Endothelial cell (in vitro differentiated cells): Measurements from ENCODE around the gene ATF7. TPM values are rescaled to one million over a fixed set of nuclear protein-coding genes. Genes with fewer than 3 reads are reported as not detected.
A peak's percentile ranks its signal among the peaks of the same experiment; 100 is the strongest.
"Not testable (repeated sequence)": the region's sequence is repeated elsewhere in the genome, so short reads cannot be mapped to it uniquely, and the experiment has no call there.

Source experiments
- DNase-seq: peaks from one replicate; pipeline ENCODE4 v3.0.0; 2021; ENCODE audit warnings: low spot score
- H3K27ac Mint-ChIP-seq: one replicate; pipeline ENCODE4 v1.8.0; 2021; ENCODE audit warnings: mixed read lengths, inconsistent platforms; ENCODE audit not compliant: unreplicated experiment
- H3K27me3 Mint-ChIP-seq: one replicate; pipeline ENCODE4 v1.8.0; 2021; ENCODE audit warnings: mild to moderate bottlenecking, moderate library complexity, mixed read lengths, inconsistent platforms; ENCODE audit not compliant: unreplicated experiment
- H3K36me3 Mint-ChIP-seq: one replicate; pipeline ENCODE4 v1.8.0; 2021; ENCODE audit warnings: mild to moderate bottlenecking, low read depth, mixed read lengths, inconsistent platforms; ENCODE audit not compliant: unreplicated experiment
- H3K4me1 Mint-ChIP-seq: one replicate; pipeline ENCODE4 v1.8.0; 2021; ENCODE audit warnings: mild to moderate bottlenecking, mixed read lengths, inconsistent platforms; ENCODE audit not compliant: unreplicated experiment
- H3K4me3 Mint-ChIP-seq: one replicate; pipeline ENCODE4 v1.8.0; 2021; ENCODE audit warnings: mild to moderate bottlenecking, mixed read lengths, inconsistent platforms; ENCODE audit not compliant: unreplicated experiment
- H3K9me3 Mint-ChIP-seq: one replicate; pipeline ENCODE4 v1.8.0; 2021; ENCODE audit warnings: mixed read lengths, inconsistent platforms; ENCODE audit not compliant: unreplicated experiment
- total RNA-seq: library from RNA; stranded (reverse); fragmentation: NEBNext Ultra II Directional; extraction: Animal tissue kit (Norgen Biotek cat#: 25700); gene quantifications from one replicate; pipeline ENCODE4 v1.2.1, GENCODE V29; 2021; ENCODE audit not compliant: unreplicated experiment
- TF ChIP-seq, protein P1 (sequence below): fragments of 200-600 bp; sonication (generic); IDR thresholded peaks from one replicate; pipeline ENCODE4 v1.5.0; 2021; ENCODE audit warnings: antibody characterized with exemption; ENCODE audit not compliant: unreplicated experiment

ATF7 gene
- total RNA-seq, 1 donor from 2014 or later: 63.3 TPM

- TF ChIP-seq, protein P1, sequence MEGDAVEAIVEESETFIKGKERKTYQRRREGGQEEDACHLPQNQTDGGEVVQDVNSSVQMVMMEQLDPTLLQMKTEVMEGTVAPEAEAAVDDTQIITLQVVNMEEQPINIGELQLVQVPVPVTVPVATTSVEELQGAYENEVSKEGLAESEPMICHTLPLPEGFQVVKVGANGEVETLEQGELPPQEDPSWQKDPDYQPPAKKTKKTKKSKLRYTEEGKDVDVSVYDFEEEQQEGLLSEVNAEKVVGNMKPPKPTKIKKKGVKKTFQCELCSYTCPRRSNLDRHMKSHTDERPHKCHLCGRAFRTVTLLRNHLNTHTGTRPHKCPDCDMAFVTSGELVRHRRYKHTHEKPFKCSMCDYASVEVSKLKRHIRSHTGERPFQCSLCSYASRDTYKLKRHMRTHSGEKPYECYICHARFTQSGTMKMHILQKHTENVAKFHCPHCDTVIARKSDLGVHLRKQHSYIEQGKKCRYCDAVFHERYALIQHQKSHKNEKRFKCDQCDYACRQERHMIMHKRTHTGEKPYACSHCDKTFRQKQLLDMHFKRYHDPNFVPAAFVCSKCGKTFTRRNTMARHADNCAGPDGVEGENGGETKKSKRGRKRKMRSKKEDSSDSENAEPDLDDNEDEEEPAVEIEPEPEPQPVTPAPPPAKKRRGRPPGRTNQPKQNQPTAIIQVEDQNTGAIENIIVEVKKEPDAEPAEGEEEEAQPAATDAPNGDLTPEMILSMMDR: no peak
- no peak for DNase-seq
- Mint-ChIP-seq H3K27ac (no peak overlapping the region), H3K4me1 (peaks cover 23% of the 10 kb centered on the region), H3K36me3 (no peaks in the 10 kb centered on the region), H3K9me3 (no peaks in the 10 kb centered on the region), H3K4me3 (no peak overlapping the region), H3K27me3 (no peaks in the 10 kb centered on the region)
Measured at GRCh38 chr12:53616950-53617349, 9.2 kb downstream of the ATF7 start.

GRCh38 chr12:53613821-53614220 lies 12.4 kb downstream of the ATF7 start:
- no peak for DNase-seq
- H3K4me1 Mint-ChIP-seq: peaks cover 20% of the 10 kb centered on the region
- TF ChIP-seq, protein P1: no peak
- no peaks in the 10 kb centered on the region for H3K27me3 Mint-ChIP-seq
- H3K9me3 Mint-ChIP-seq: no peaks in the 10 kb centered on the region
- H3K27ac Mint-ChIP-seq: no peak overlapping the region
- no peak overlapping the region for H3K4me3 Mint-ChIP-seq
- no peaks in the 10 kb centered on the region for H3K36me3 Mint-ChIP-seq

GRCh38 chr12:53612978-53613377 lies 13.2 kb downstream of the ATF7 start:
- TF ChIP-seq, protein P1: no peak
- Mint-ChIP-seq H3K36me3 (no peaks in the 10 kb centered on the region), H3K4me3 (no peak overlapping the region), H3K27ac (no peak overlapping the region), H3K27me3 (no peaks in the 10 kb centered on the region), H3K4me1 (peaks cover 12% of the 10 kb centered on the region), H3K9me3 (no peaks in the 10 kb centered on the region)
- no peak for DNase-seq

GRCh38 chr12:53611304-53611703 lies 14.9 kb downstream of the ATF7 start:
- no peak for DNase-seq
- Mint-ChIP-seq H3K36me3 (no peaks in the 10 kb centered on the region), H3K4me3 (no peak overlapping the region), H3K4me1 (peaks cover 6% of the 10 kb centered on the region), H3K27ac (no peak overlapping the region), H3K27me3 (no peaks in the 10 kb centered on the region), H3K9me3 (no peaks in the 10 kb centered on the region)
- TF ChIP-seq, protein P1: no peak

- H3K4me3 Mint-ChIP-seq, H3K9me3 Mint-ChIP-seq, H3K36me3 Mint-ChIP-seq, H3K27me3 Mint-ChIP-seq, H3K27ac Mint-ChIP-seq, DNase-seq: not testable (repeated sequence)
- peaks cover 31% of the 10 kb centered on the region for H3K4me1 Mint-ChIP-seq
Measured at GRCh38 chr12:53606688-53607087, 19.5 kb downstream of the ATF7 start.

DNA sequence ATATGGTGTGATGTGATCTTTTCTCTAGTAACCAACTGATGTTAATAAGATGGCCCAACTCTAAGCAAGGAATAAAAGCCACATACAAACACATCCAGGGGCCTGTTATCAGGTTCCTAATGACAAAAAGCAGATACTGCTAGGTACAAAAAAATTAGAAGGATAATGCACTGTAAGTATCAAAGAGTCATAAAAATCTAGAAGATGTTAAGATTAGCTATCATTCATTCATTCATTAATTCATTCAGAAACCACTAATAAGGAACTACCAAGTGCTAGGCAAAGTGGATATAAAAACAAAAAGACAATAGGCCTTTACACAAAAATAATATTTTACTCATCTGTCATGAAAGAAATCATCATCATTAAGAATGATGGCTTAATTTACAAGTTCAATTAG lies 21.6 kb downstream of the ATF7 start:
- no peaks in the 10 kb centered on the region for H3K36me3 Mint-ChIP-seq
- H3K9me3 Mint-ChIP-seq: no peaks in the 10 kb centered on the region
- peak overlapping the region; percentile 78 for H3K27ac Mint-ChIP-seq
- peaks cover 46% of the 10 kb centered on the region for H3K4me1 Mint-ChIP-seq
- TF ChIP-seq, protein P1: no peak
- no peak for DNase-seq
- no peak overlapping the region for H3K4me3 Mint-ChIP-seq
- H3K27me3 Mint-ChIP-seq: no peaks in the 10 kb centered on the region
